Epithelial cell of prostate (primary cell): Measurements from ENCODE around the gene PPA2.
A peak's percentile ranks its signal among the peaks of the same experiment; 100 is the strongest.
"Not testable (repeated sequence)": the region's sequence is repeated elsewhere in the genome, so short reads cannot be mapped to it uniquely, and the experiment has no call there.

Experiments used
- DNase-seq: peaks from one replicate; pipeline ENCODE4 v3.0.0-alpha.2; 2011; ENCODE audit warnings: low read depth, low spot score
- H3K27ac ChIP-seq: fragments of 450-650 bp; 2 replicates; pipeline ENCODE4 v1.5.1; 2017; ENCODE audit warnings: mild to moderate bottlenecking

The PPA2 gene

GRCh38 chr4:105473324-105474098 is at the start of gene PPA2:
Gene PPA2 (minus strand): TSS chr4:105474062. CDS start chr4:105474050, 12 bp downstream.
- DNase-seq: peak; percentile 56
- peak within 1 kb of the TSS; percentile 95 for H3K27ac ChIP-seq

DNA sequence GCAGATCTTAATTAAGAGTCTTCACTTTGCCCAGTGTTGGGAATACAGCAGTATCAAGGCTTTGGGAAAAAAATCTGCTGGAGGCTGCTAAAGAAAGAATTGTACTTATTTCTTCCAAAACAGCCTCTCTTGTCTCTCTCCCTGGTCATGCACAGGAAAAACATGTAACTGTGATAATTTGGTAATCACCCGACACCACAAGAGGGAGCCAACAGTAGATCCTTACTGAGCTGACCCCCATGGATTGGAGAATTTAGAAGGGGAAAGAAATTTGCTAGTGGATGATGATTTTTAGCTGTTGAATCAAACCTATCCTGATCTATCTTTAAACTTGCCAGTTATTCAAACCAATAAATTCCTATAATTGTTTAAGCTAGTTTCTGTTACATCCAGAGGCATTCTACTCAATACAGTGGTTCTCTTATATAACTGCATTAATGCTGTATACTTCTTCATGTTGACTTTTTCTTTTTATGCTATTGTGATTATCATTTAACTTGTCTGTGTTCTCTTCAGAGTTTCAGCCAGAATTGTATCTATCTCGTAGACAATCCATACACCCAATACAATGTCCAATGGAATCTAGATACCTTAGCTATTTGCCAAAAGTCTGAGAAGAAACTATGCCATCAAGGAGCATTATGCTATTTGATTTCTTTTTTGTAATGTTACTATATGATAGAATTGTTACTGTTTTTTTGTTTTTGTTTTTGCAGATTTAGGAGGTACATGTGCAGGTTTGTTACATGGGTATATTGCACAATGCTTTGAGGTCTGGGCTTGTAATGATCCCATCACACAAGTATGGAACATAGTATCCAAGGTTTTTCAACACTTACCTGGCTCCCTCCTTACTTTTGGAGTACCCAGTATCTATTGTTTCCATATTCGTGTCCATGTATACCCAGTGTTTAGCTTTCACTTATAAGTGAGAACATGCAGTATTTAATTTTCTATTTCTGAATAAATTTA is 47.2 kb upstream of the PPA2 start:
- H3K27ac ChIP-seq: no peak overlapping the region
- DNase-seq: no peak

DNA sequence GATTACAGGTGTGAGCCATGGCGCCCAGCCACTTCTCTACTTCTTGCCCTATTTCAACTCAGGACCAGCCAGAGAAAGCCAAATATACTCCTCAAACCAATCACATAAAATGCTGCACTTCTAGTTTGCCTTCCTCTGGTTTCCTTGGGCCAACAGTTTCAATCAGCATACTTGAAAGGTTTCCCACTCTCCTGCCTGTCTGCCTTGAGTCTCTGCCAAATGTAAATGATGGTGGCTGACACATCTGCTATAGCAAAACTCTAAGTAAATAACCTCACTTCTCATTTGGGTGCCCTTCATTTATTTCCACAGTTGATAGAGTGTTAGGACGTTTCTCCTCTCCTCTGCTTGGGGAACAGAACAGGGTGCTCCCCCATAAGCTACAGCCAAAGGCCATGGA is 36.4 kb upstream of the PPA2 start:
- H3K27ac ChIP-seq: no peak overlapping the region
- no peak for DNase-seq

- DNase-seq: no peak
- H3K27ac ChIP-seq: no peak overlapping the region
Measured at GRCh38 chr4:105509714-105510113, 35.9 kb upstream of the PPA2 start.

- H3K27ac ChIP-seq: no peak overlapping the region
- no peak for DNase-seq
Measured at GRCh38 chr4:105509291-105509690, 35.4 kb upstream of the PPA2 start.

- DNase-seq: no peak
- H3K27ac ChIP-seq: no peak overlapping the region
Measured at GRCh38 chr4:105504744-105505143, 30.9 kb upstream of the PPA2 start.

GRCh38 chr4:105503484-105503883 is 29.6 kb upstream of the PPA2 start:
- no peak for DNase-seq
- H3K27ac ChIP-seq: no peak overlapping the region

GRCh38 chr4:105496899-105497298 is 23.0 kb upstream of the PPA2 start:
- no peak for DNase-seq

DNA sequence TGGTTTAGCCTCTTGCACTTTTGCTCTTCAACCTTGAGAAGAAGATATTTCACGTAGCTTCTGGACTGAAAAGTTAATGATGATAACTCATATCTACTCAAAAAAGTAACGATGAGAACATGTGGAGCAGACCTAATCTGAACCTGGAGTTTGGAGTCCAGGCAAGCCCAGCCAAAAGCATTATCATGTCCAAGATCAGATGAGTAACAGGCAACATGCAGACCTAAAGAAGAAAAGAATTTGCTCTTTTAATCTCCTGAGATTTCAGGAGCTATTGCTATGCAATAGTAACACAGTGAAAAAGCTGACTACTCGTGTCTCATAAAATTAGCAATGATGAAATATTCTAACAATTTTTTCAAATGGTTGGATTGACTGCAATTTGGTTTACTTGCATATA is 21.8 kb upstream of the PPA2 start:
- no peak for DNase-seq

More at GRCh38 chr4:105496899-105497298, 23.0 kb upstream of the PPA2 start:
- H3K27ac ChIP-seq: no peak overlapping the region

DNA sequence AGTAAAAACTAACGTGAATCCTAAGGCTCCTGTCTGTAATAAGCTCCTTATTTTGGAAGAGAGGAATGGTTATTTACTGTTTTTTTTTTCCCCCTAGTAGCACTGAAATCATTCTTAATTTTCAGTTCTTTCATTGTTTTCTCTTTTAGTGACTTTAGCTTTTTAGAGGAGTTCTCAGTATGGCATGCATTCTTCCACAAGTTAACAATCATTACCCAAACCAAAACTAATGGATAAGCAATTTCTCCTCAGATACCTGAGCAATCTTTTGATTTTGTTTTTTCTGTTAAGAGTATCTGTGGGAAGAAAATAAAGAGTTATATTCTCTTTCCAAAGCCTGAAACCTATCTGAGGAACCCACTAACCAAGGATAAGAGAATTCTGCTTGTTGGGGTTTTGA is 16.7 kb upstream of the PPA2 start:
- DNase-seq: no peak
- no peak overlapping the region for H3K27ac ChIP-seq

More for the DNA sequence above, 21.8 kb upstream of the PPA2 start:
- no peak overlapping the region for H3K27ac ChIP-seq

GRCh38 chr4:105483840-105484239 is 10.0 kb upstream of the PPA2 start:
- no peak overlapping the region for H3K27ac ChIP-seq

GRCh38 chr4:105474099-105474518 is 247 bp upstream of the PPA2 start:
- H3K27ac ChIP-seq: peak overlapping the region; percentile 95
- no peak for DNase-seq

More at GRCh38 chr4:105483840-105484239, 10.0 kb upstream of the PPA2 start:
- no peak for DNase-seq

- DNase-seq: no peak
- peak overlapping the region; percentile 95 for H3K27ac ChIP-seq
Measured at GRCh38 chr4:105472871-105473323, 965 bp downstream of the PPA2 start.

- peak overlapping the region; percentile 95 for H3K27ac ChIP-seq
- peak; percentile 10 for DNase-seq
Measured at GRCh38 chr4:105471566-105472176, 2.2 kb downstream of the PPA2 start.

DNA sequence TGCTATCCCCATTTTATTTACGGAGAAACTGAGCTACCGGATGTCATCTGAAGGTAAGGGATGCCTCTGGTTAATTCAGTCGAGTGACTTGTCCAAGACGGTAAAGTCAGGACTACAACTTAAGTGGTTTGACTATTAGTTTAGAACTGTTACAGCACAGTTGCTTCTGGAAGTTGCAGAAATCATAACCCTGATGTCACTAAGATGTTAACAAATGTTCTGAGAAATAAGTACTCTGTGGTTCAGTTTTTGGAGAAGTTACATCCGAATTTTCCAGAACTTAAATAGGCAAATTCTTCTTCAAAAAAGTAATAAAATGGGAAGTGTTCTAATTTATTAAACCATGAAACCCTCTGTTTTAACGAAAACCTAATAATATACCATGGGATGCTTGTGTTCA is 3.1 kb downstream of the PPA2 start:
- no peak for DNase-seq
- no peak overlapping the region for H3K27ac ChIP-seq

- DNase-seq: no peak
Measured at GRCh38 chr4:105469736-105470135, 4.1 kb downstream of the PPA2 start.

DNA sequence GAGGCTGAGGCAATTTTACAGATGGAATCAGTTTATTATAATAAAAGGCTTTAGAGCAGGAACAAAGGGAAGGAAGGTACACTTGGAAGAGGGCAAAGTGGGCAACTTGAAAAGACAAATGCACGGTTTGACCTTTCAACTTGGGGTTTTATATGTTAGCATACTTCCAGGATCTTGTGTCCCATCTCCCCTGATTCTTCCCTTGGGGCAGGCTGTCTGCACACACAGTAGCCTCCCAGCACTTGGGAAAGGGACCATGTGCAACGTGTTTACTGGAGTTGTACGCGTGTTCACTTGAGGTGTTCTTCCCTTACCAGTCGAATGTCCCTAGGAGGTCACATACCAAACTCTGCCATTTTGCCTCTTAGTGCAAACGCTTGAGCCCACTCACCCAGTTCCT is 7.3 kb downstream of the PPA2 start:
- DNase-seq: no peak

More at GRCh38 chr4:105469736-105470135, 4.1 kb downstream of the PPA2 start:
- H3K27ac ChIP-seq: no peak overlapping the region

DNA sequence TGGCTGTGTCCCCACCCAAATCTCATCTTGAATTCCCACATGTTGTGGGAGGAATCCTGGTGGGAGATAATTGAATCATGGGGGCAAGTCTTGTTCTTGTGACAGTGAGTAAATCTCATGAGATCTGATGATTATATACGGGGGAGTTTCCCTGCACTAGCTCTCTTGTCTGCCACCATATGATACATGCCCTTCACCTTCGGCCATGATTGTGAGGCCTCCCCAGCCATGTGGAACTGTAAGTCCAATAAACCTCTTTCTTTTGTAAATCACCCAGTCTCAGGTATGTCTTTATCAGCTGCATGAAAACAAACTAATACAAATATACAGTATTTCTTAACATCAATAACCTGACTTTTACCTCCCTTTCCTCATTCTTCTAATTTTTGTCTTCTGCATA is 9.3 kb downstream of the PPA2 start:
- H3K27ac ChIP-seq, DNase-seq: not testable (repeated sequence)

More for the DNA sequence above, 7.3 kb downstream of the PPA2 start:
- H3K27ac ChIP-seq: no peak overlapping the region

- H3K27ac ChIP-seq: no peak overlapping the region
- DNase-seq: no peak
Measured at GRCh38 chr4:105462576-105462975, 11.3 kb downstream of the PPA2 start.

DNA sequence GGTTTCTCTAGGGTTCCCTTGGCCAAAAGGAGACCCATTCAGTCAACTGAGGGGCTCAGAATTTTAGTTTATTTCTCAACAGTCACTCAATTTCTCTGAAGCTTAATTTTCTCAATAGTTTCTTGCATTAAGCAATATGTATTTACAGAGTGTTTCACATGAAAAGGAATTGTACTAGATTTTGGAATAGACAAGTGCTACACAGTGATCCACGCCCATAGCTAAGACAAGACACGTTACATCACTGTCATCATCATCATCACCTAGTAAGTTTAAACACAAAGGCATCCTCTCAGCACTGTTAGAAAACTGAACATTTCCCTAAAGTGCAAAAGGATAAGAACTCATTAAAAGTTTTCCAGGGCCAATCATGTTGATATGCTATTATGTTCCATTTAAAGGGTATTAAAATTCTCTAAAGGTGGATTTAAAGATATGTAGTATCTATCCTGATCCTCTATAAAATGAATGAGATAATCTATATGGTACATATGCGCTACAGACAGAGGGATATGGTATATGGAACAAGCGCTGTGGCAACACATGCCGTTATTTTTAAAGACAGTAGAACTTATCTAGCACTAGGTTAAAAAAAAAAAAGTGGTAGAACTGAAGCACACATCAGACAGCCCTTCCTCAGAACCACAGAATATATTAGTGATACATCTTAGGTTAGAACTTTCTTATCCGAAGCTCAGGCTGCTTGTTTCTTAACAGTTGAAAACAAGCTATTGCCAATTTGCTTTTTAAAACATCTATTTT is 12.1 kb downstream of the PPA2 start:
- no peak overlapping the region for H3K27ac ChIP-seq
- DNase-seq: no peak
